GM19468 (cell line): Measurements from ENCODE around the gene TCF4.

Experiments used
- ATAC-seq: cut with Tn5 transposase; IDR thresholded peaks from one replicate; pipeline ENCODE4 v1.9.1; 2021; ENCODE audit warnings: mild to moderate bottlenecking, moderate library complexity, moderate number of reproducible peaks; ENCODE audit not compliant: unreplicated experiment; ENCODE audit errors: extremely low read depth

The TCF4 gene

GRCh38 chr18:55339990-55340389 lies 248.0 kb downstream of the TCF4 start:
- ATAC-seq: no peak

GRCh38 chr18:55338978-55339650 lies 248.9 kb downstream of the TCF4 start:
- no peak for ATAC-seq

- ATAC-seq: peak; percentile 33
These were observed 250.0 kb downstream of the TCF4 start for GRCh38 chr18:55337908-55338521.

GRCh38 chr18:55337138-55337537 lies 250.9 kb downstream of the TCF4 start:
- no peak for ATAC-seq

GRCh38 chr18:55336438-55337100 lies 251.4 kb downstream of the TCF4 start:
- ATAC-seq: no peak

GRCh38 chr18:55334875-55335274 lies 253.1 kb downstream of the TCF4 start:
- ATAC-seq: no peak

- no peak for ATAC-seq
These were observed 256.7 kb downstream of the TCF4 start for GRCh38 chr18:55331301-55331700.

GRCh38 chr18:55328301-55328700 lies 259.7 kb downstream of the TCF4 start:
- ATAC-seq: no peak

- ATAC-seq: no peak
These were observed 260.5 kb downstream of the TCF4 start for GRCh38 chr18:55327454-55327853.

GRCh38 chr18:55326134-55326533 lies 261.9 kb downstream of the TCF4 start:
- ATAC-seq: no peak

GRCh38 chr18:55324166-55324565 lies 263.8 kb downstream of the TCF4 start:
- ATAC-seq: no peak

GRCh38 chr18:55323051-55323994 lies 264.7 kb downstream of the TCF4 start:
- ATAC-seq: no peak

- ATAC-seq: peak; percentile 42
These were observed 265.7 kb downstream of the TCF4 start for GRCh38 chr18:55322178-55322735.

- ATAC-seq: peak; percentile 44
These were observed 266.5 kb downstream of the TCF4 start for GRCh38 chr18:55321265-55322177.

GRCh38 chr18:55320424-55321264 lies 267.3 kb downstream of the TCF4 start:
- ATAC-seq: no peak

- no peak for ATAC-seq
These were observed 268.4 kb downstream of the TCF4 start for GRCh38 chr18:55319459-55320193.

GRCh38 chr18:55318951-55319441 lies 269.0 kb downstream of the TCF4 start:
- ATAC-seq: no peak
